ENCODE measurements around the gene DNAH11. TPM values are rescaled to one million over a fixed set of nuclear protein-coding genes. Genes with fewer than 3 reads are reported as not detected.

The DNAH11 gene
- total and polyA plus RNA-seq, 2 donors (not counting 1 experiment from before 2014, with no cell fraction given), result 0.33 to 0.34 TPM

GRCh38 chr7:21651697-21652096 is 108.9 kb downstream of the DNAH11 start:
- no peaks in the 10 kb centered on the region for H3K4me1 ChIP-seq (ENCODE audit: control insufficient read depth, extremely low read depth, insufficient read depth, low read length)
- H3K36me3 ChIP-seq (ENCODE audit: control insufficient read depth, insufficient read depth, low read length), result no peaks in the 10 kb centered on the region
- H2AFZ ChIP-seq (ENCODE audit: low read length), result no peak overlapping the region
- DNase-seq (ENCODE audit: low read depth in 2 of 2), result peak in 1 of 2 donors; percentile 1
- no peaks in the 10 kb centered on the region for H3K79me2 ChIP-seq (ENCODE audit: control insufficient read depth, insufficient read depth, low read length)
- no peak overlapping the region for H3K27ac ChIP-seq (ENCODE audit: insufficient read depth, low read length)
- no peak for TF ChIP-seq EZH2 (IDR thresholded peaks at IDR 0.05; ENCODE audit: low read length, missing control alignments)
- no peak for TF ChIP-seq CTCF (conservative IDR thresholded peaks at IDR 0.05 in 1 of 2, IDR thresholded peaks at IDR 0.05 in 1 of 2; ENCODE audit: low read depth in 1 of 2, low read length in 2 of 2)
- no peak overlapping the region for H3K4me2 ChIP-seq (ENCODE audit: extremely low read depth, insufficient read depth, low read length)
- no peaks in the 10 kb centered on the region for H4K20me1 ChIP-seq (ENCODE audit: control insufficient read depth, extremely low read depth, insufficient read depth, low read length)
- H3K9me3 ChIP-seq (ENCODE audit: control insufficient read depth, insufficient read depth, low read depth, low read length), result no peaks in the 10 kb centered on the region
- no peak overlapping the region for H3K9ac ChIP-seq (ENCODE audit: insufficient read depth, low read length)
- H3K27me3 ChIP-seq (ENCODE audit: control insufficient read depth, insufficient read depth, low read length), result no peaks in the 10 kb centered on the region
- no peak overlapping the region for H3K4me3 ChIP-seq (replicated peaks in 1 of 4; ENCODE audit: control extremely low read depth in 1 of 4, insufficient read depth in 1 of 4, low read depth in 3 of 4, low read length in 4 of 4)

- no peaks in the 10 kb centered on the region for H3K79me2 ChIP-seq (ENCODE audit: control insufficient read depth, insufficient read depth, low read length)
- no peak for DNase-seq (ENCODE audit: low read depth in 2 of 2)
- no peak overlapping the region for H2AFZ ChIP-seq (ENCODE audit: low read length)
- no peaks in the 10 kb centered on the region for H3K36me3 ChIP-seq (ENCODE audit: control insufficient read depth, insufficient read depth, low read length)
- no peaks in the 10 kb centered on the region for H3K9me3 ChIP-seq (ENCODE audit: control insufficient read depth, insufficient read depth, low read depth, low read length)
- TF ChIP-seq CTCF (conservative IDR thresholded peaks at IDR 0.05 in 1 of 2, IDR thresholded peaks at IDR 0.05 in 1 of 2; ENCODE audit: low read depth in 1 of 2, low read length in 2 of 2), result no peak
- TF ChIP-seq EZH2 (IDR thresholded peaks at IDR 0.05; ENCODE audit: low read length, missing control alignments), result no peak
- no peak overlapping the region for H3K4me2 ChIP-seq (ENCODE audit: extremely low read depth, insufficient read depth, low read length)
- H3K27me3 ChIP-seq (ENCODE audit: control insufficient read depth, insufficient read depth, low read length), result no peaks in the 10 kb centered on the region
- no peaks in the 10 kb centered on the region for H3K4me1 ChIP-seq (ENCODE audit: control insufficient read depth, extremely low read depth, insufficient read depth, low read length)
- H3K4me3 ChIP-seq (replicated peaks in 1 of 4; ENCODE audit: control extremely low read depth in 1 of 4, insufficient read depth in 1 of 4, low read depth in 3 of 4, low read length in 4 of 4), result no peak overlapping the region
- no peak overlapping the region for H3K27ac ChIP-seq (ENCODE audit: insufficient read depth, low read length)
- no peaks in the 10 kb centered on the region for H4K20me1 ChIP-seq (ENCODE audit: control insufficient read depth, extremely low read depth, insufficient read depth, low read length)
- H3K9ac ChIP-seq (ENCODE audit: insufficient read depth, low read length), result no peak overlapping the region
These were observed 110.8 kb downstream of the DNAH11 start for GRCh38 chr7:21653623-21654022.

- Histone ChIP-seq H2AFZ (ENCODE audit: low read length) (no peak overlapping the region), H3K9me3 (ENCODE audit: control insufficient read depth, insufficient read depth, low read depth, low read length) (no peaks in the 10 kb centered on the region), H3K4me1 (ENCODE audit: control insufficient read depth, extremely low read depth, insufficient read depth, low read length) (no peaks in the 10 kb centered on the region), H3K27ac (ENCODE audit: insufficient read depth, low read length) (no peak overlapping the region), H3K79me2 (ENCODE audit: control insufficient read depth, insufficient read depth, low read length) (no peaks in the 10 kb centered on the region), H3K4me2 (ENCODE audit: extremely low read depth, insufficient read depth, low read length) (no peak overlapping the region), H3K9ac (ENCODE audit: insufficient read depth, low read length) (no peak overlapping the region), H3K4me3 (replicated peaks in 1 of 4; ENCODE audit: control extremely low read depth in 1 of 4, insufficient read depth in 1 of 4, low read depth in 3 of 4, low read length in 4 of 4) (no peak overlapping the region), H4K20me1 (ENCODE audit: control insufficient read depth, extremely low read depth, insufficient read depth, low read length) (no peaks in the 10 kb centered on the region), H3K36me3 (ENCODE audit: control insufficient read depth, insufficient read depth, low read length) (no peaks in the 10 kb centered on the region), H3K27me3 (ENCODE audit: control insufficient read depth, insufficient read depth, low read length) (no peaks in the 10 kb centered on the region)
- no peak for TF ChIP-seq EZH2 (IDR thresholded peaks at IDR 0.05; ENCODE audit: low read length, missing control alignments)
- TF ChIP-seq CTCF (conservative IDR thresholded peaks at IDR 0.05 in 1 of 2, IDR thresholded peaks at IDR 0.05 in 1 of 2; ENCODE audit: low read depth in 1 of 2, low read length in 2 of 2), result no peak
- no peak for DNase-seq (ENCODE audit: low read depth in 2 of 2)
These were observed 113.2 kb downstream of the DNAH11 start for GRCh38 chr7:21656081-21656480.

Measured in fibroblast of lung (primary cell).